IPS-NIHi7 (cell line): ENCODE measurements around the gene ARHGEF4.
"Not testable (repeated sequence)": the region's sequence is repeated elsewhere in the genome, so short reads cannot be mapped to it uniquely, and the experiment has no call there.

Source experiments
- DNase-seq: peaks from one replicate; pipeline ENCODE4 v3.0.0; 2012; ENCODE audit warnings: mixed read lengths; ENCODE audit errors: extremely low spot score

ARHGEF4 gene

DNA sequence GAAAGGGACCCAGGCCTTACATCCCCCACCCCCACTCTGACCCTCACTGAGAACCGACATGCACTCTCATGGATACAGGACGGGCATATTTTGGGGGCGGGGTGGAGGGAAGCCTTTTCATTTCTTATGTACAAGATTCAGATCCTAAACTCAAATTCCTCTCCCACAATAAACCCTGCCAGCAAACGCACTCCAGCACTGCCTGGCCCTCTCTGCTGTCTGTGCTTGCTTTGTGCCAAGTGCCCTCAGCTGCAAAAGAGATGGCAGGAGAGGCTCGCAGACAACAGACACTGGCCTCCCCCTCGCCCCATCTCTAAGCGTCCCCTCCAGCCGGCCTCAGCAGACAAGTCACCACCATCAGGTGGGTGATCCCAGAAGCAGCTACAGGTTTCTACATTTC is 214.2 kb downstream of the ARHGEF4 start:
- no peak for DNase-seq

DNA sequence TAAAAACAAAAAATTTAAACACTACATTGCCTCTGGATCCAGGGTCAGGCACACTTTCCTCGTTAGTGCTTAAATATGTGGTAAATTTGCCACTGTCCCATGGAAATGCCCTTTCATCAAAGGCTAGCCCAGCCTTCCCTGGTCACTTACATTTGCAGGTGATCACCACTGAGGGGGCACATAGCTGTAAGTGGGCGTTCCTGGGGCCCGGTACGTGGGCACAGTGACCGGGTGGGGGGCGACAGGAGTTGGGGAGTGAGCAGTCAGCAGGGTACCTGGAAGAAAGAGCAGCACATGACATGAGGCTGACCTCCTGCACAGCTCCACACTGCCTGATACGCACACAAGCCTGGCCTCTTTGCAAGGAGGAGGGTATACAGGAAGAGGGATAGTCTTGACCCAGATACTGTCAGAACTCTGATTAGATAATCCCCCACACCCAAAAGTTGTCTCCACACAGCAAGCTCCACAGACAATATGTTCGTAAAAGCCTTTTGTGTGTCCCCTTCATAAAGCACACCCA is 216.1 kb downstream of the ARHGEF4 start:
- DNase-seq, result no peak

DNA sequence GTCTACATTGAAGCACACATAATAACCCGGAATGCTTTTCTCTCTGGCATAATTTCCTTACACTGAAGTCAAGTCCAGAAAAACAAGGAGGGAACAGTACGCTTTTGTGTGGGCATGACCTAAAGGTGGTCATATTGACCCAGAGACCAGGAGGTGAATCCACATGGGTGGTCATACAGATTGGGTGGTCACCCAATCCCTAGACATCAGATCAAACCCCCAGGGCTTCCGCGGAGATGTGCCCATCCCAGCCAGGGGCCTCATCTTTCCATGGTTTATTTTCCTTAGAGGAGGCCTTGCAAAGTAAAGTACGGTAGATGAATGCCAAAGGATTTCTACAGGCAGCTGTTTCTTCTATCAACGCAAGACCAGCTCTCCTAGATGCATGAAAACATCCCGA is 217.8 kb downstream of the ARHGEF4 start:
- DNase-seq, result no peak

DNA sequence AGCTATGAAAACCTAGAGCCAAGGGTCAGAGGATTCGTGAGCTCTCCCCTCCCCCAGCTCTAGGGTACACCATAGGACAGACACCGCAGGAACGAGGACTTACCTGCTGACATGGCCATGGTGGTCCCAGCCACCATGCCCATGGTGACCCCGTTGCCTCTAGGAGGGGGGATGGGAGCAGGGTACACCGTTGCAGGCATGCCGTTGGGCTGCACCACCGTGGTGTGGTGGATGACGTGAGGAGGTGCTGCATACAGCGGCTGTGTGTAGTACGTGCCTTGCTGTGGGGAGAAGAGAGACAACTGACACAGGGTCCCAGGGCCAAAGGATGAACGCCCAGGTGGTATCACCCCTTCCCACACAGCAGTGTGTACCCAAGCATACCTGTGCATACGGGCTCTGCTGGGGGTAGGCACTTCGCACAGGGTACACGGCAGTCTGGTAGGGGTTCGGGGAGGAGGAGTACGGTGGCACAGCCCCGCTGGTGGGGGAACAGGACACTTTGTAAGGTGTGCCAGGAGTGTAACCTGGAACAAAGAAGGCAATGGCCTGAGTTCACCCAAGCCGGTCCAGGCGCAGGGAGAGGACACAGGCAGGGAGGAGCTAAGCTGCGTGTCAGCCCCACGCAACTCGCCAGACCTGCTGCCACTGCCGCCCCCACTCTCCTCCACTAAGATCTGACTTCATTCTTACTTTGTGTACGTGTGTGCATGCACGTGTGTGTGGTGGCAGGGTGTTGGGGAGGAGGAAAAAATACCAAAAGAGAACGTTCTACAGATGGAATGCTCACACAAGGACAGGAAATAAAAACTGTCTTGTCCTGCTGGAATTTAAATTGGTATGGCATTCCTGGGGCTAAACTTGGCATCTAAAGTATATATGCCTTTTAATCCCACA is 218.7 kb downstream of the ARHGEF4 start:
- DNase-seq, result no peak

DNA sequence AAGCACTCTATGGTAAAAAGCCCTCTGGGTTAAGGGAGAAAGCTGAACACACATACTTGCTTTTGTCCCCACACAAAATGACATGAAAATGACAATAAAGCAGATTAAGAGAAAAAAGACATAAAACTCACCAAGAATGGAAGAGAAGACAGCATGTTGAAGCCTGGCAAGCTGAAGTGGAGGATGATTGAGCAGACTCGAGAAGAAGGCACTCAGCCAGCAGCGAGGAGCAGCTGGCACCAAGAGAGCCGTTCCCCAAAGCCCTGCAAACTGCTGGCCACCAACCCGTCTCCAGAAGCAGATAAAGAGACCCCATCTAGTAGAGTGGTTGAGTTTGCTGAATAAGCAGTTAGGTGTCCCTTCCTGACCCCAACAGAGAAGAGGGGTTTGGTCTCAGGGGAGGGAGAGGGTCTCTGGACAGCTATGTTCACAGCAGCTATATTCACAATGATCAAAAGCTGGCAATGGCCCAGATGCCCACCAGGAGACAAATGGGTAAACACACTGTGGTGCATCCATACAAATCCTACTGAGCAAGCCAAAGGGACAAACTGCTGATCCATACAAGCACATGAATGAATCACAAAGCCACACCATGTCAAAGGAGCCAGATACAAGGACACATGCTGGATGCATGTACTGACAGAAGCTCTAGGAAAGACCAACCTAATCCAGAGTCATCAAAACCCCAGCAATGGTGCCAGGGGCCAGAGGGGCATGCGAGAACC is 219.7 kb downstream of the ARHGEF4 start:
- no peak for DNase-seq

DNA sequence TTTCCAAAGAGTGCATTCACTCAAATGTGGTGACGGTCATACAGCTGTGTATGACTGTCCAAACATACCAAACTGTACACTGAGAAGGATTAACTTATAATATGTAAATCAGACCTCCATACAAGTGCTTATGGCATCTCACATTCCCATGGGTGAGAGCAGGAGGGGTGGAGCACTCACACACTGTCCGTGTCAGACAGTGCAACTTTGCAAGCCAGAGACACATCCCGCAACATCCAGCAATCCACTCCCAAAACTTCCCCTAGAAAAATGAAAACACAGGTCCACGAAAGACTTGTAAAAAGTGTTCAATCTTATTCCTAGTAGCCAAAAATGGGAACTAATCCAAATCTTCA is 220.2 kb downstream of the ARHGEF4 start:
- no peak for DNase-seq

DNA sequence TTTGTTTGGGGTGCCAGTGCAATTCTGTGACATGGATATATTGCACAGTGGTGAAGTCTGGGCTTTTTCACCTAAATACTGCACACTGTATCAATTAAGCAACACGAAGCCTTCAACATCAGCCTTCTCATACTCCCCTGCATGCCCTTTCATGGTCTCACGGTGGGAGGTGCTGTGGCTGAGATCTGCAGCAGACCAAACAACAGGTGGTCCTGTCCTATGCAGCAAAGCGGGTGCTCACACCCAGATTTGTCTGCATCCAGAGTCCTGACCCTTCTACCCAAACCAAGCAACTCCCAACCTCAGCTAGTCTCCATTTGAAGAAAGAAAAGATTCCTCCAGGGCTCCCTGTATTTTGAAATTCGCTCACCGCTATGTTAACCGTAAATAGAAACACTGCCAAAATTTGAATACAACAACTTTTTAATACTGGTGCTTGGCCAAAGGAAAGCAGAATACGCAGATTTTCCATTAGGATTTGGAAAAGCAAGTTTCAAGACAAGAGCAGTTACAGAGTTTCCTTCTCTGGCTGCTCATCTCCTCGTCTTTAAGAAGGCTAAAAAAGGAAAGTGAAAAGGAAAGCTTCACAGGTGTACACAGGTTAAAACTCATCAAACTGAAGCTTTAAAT is 221.6 kb downstream of the ARHGEF4 start:
- no peak for DNase-seq

DNA sequence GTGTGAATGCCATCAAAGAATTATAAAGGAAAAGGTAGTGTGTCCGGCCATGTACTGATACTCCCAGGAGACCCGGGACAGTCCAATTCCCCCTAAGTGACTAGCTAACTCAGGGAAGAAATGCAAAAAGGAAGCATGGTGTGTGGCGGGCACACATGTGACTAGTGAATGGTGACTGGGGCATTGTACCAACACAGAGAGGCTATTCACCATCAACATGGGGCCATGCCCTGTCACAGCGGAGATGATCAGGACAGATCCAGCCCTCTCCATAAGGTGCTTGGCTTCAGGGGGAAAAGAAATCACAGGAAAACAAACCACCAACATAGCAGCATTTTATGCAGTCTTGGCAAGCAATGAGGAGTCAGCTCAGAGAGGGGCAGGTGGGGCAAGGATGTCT is 222.2 kb downstream of the ARHGEF4 start:
- no peak for DNase-seq

DNA sequence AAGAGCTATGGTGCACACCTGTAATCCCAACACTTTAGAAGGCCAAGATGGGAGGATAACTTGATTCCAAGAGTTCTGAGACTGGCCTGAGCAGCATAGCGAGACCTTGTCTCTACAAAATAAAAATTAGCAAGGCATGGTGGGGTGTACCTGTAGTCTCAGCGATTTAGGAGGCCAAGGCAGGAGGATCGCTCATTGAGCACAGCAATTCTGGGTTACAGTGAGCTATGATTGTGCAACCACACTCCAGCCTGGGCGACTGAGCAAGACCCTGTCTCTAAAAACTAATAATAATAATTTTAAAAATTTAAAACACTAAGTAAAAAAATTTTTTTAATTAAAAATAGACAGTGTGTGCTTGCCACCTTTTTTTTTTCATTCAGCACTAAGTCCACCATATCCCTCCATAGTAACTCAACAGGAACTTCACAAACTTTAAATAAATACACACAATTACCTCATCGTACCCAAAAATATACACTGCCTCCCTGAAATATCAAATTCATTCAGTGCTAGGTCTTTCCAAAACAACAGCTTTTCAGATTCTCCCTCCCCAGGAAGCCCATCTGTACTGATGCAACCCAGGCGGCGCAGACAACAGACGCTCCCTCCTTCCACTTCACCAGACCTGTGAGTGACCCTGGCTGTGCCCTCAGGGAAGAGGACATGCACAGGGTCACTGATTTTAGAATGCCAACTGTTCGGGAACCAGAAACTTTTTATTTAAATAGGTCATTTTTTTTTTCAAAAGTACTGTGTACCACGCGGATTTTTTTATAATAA is 227.0 kb downstream of the ARHGEF4 start:
- no peak for DNase-seq

DNA sequence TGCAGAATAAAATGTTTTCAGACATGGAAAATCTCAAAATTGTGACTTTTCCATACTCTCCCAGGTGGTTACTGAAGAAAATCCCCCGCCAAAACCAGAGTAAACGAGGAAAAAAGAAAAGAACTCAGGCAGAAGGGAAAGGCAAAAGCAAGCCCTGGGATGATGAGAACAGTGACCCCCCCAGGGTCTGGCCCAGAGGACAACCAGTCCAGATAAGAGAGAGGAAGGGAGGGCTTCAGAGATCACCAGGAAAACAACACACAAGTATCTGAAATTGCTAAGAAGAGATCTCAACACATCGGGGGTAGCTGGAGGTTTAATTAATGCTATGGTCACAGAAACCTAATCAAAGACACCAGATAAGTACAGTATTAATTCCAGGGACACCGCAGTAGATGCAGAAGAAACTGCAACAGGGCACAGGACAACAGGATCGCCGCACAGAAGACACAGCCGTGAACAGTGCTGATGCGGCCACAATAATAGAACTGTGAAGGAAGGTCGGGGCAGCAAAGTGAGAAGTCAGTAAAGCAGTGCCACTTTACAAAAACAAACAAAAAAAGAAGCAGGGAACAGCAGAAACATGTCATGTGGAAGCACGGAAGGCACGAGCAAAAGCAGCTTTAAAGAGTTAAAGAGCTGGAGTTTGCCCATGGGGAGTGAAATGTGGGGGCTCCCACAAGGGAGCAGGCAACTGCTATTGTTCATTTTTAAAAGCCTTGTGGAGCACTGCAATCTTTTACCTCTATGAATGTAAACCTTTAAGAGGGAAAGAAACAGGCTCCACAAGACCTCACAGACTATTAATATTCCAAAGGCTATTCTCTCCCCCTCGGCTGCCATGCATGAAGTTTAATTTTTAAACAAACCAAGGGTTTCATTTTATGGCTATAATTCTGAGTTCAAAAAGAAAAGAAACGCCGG is 228.1 kb downstream of the ARHGEF4 start:
- no peak for DNase-seq

DNA sequence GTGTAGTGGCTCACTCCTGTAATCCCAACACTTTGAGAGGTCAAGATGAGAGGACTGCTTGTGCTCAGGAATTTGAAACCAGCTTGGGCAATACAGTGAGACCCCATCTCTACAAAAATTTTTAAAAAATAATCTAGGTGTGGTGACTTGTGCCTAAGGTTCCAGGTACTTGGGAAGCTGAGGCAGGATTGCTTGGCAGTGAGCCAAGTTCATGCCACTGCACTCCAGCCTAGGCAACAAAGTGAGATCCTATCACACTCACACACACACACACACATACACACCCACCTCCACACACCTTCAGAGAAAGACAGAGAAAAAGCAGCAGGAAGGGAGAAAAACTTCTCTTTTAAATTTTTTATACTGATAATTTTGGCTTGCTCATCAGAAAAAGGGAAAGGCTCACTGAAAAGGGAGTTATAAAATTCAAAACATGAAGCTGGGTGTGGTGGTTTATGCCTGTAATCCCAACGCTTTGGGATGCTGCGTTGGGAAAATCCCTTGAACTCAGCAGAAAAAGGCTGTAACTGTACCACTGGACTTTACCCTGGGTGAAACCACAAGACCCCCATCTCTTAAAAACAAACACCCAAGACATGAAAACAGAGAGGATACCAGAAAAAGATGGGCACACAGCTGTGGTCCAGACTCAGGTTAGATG is 230.9 kb downstream of the ARHGEF4 start:
- DNase-seq, result no peak

DNA sequence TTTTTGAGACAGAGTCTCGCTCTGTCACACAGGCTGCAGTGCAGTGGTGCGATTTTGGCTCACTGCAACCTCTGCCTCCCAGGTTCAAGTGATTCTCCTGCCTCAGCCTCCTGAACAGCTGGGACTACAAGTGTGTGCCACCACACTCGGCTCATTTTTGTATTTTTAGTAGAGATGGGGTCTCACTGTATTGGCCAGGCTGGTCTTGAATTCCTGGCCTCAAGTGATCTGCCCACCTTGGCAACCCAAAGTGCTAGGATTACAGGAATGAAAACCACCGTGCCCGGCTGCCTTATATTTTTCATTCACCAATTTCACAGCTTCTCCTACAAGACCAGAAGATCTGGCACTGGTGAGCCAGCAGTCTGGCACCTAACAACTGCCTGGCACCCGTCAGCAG is 231.5 kb downstream of the ARHGEF4 start:
- DNase-seq, result not testable (repeated sequence)

DNA sequence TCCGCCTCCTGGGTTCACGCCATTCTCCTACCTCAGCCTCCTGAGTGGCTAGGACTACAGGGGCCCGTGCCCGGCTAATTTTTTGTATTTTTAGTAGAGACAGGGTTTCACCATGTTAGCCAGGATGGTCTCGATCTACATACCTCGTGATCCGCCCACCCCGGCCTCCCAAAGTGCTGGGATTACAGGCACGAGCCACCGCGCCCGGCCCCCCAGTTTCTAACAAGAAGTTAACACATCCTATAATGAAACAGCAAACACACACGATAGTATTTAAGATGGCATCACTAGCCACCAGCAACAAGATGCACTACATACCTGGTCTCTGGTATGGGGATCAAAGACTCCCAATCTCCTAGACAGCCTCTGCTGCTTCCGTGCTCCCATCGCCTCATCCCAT is 238.9 kb downstream of the ARHGEF4 start:
- DNase-seq, result not testable (repeated sequence)

DNA sequence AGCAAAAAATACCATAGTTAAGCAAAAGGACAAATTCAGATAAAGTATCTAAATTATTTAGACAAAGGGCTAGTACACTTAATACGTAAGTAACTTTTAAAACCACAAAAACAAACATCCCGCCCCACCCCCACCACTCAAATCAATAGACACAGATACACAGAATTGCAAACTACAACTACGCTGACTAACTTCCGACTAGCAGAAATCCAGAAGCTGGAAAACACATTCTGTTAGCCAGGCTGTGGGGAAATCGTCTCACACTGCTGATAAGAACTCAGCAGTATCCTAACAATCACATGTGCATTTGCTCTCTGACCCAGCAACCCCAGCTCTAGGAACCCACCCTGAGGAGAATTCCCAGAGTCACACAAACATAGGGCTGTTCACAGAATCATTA is 240.0 kb downstream of the ARHGEF4 start:
- DNase-seq, result no peak

DNA sequence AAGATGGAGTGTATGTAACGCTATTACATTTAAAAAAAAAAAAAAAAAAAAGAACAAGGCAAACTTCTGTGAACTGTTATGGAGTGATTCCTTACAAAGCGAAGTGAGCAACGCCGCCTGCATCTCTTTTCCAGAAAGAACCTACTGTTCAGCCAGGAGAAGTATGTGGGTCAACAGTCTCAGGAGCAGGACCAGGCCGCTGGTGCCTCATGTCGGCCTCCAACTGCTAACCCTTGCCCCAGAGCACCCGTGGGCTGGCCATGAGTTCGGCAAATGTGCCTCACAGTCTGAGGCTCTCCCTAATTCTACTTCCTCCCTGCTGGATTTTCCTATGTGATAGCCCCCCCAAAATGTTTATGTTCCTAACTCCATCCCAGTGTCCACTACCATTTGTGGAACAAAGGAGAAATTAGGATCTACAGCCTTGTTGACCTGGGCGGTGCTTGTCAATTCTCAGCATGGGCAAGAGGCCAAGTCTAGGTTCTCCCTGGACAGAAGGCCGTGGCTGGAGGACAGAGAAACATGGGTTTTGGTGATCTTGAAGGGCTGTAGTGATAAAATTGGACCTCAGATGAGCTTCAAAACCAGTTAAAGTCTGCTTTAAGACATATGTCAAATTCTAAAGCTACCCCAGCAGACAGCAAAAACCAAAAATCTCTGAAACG is 240.6 kb downstream of the ARHGEF4 start:
- no peak for DNase-seq

DNA sequence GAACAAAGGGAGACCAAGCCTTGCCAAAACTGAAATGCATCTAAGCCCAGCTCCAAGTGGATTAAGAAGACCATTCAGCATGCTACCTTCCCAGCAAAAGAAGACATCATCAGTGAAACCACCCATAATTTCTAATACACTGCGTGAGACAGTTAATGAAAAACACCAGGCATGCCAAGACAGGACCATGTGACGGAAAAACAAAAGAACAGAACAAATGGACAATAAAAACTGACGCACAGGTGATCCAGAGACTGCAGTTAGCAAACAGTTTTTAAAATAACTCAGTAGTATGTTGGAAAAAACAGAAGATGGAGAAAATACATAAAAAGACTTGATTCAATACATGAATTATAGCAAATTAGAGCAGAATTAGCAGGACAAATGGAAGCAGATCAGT is 241.3 kb downstream of the ARHGEF4 start:
- DNase-seq, result no peak

DNA sequence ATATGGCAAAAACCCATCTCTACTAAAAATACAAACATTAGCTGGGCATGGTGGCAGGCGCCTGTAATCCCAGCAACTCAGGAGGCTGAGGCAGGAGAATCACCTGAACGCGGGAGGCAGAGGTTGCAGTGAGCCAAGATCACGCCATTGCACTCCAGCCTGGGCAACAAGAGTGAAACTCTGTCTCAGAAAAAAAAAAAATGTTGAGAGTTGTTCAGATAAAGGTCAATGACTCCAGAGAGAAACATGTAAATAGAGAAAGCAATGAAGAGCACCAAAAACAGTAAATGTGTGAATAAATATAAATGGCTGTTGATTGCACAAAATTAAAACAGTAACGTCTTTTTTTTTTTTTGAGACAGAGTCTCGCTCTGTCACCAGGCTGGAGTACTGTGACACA is 243.2 kb downstream of the ARHGEF4 start:
- DNase-seq, result not testable (repeated sequence)

DNA sequence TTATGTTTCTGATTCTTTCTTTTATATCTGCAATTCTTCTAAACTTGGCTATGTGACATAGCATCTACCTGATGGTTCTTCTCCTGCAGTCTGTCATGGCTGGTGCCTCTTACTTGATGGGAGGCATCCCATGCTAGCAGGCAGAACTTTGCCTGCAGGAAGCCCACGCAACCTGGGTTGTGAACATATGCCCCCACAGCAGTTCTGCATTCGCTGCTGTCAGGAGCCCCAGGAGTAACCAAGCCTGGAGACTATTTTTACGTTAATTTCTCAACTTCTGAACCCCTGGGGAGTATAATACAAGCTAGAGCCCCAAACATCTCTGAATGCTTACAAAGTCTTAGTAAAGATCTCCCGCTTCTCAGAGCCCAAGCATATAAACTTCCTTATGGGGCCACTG is 244.5 kb downstream of the ARHGEF4 start:
- no peak for DNase-seq

DNA sequence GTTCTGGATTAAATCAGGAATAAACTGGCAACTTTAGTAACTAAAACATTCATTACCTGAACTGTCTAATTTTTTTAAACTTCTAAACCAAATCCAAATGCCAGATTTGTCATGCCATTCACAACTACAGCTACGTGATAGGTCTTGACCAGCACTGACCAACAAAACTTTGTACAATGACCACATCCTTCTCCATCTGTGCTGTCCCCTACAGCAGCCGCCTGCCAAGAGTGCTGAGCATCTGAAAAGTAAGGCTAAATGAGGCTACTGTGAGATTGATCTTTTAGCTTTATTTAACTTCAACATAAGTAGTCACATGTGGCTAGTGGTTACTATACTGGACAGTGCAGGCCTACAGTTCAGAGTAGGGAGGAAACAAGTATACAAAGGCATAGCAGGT is 248.9 kb downstream of the ARHGEF4 start:
- DNase-seq, result no peak
